SK-MEL-5 (cell line): Measurements from ENCODE around the gene FAM53B. TPM values are rescaled to one million over a fixed set of nuclear protein-coding genes. Genes with fewer than 3 reads are reported as not detected.

Source experiments
- DNase-seq: peaks from one replicate; pipeline ENCODE4 v3.0.0-alpha.2; 2016; ENCODE audit warnings: low read depth, low spot score
- in situ Hi-C: cut with HindIII; loops from 2 replicates; pipeline ENCODE4 v1.10.0; 2016; ENCODE audit warnings: low sequenced_read_pairs, high pct_unique_total_duplicates, low pct_unique_long_range_greater_than_20kb
- total RNA-seq: library from RNA; depleted of rRNA; stranded (reverse); fragments of >200 nt; shearing (Covaris generic); gene quantifications from 2 replicates; pipeline ENCODE4 v1.2.3, GENCODE V29; 2014

The FAM53B gene
- total RNA-seq, 1 experiment from 2014 or later, result 68.2 TPM

- in situ Hi-C loops, result no loop called here
Observed at GRCh38 chr10:124693801-124694416, 50.3 kb downstream of the FAM53B start.

GRCh38 chr10:124693396-124693795 lies 50.8 kb downstream of the FAM53B start:
- DNase-seq, result no peak
- in situ Hi-C loops, result no loop called here

More at GRCh38 chr10:124693801-124694416, 50.3 kb downstream of the FAM53B start:
- no peak for DNase-seq

- in situ Hi-C loops, result no loop called here
Observed at GRCh38 chr10:124692100-124692446, 52.1 kb downstream of the FAM53B start.

GRCh38 chr10:124691421-124692099 lies 52.6 kb downstream of the FAM53B start:
- DNase-seq, result no peak
- in situ Hi-C loops, result no loop called here

More at GRCh38 chr10:124692100-124692446, 52.1 kb downstream of the FAM53B start:
- no peak for DNase-seq

GRCh38 chr10:124691002-124691401 lies 53.2 kb downstream of the FAM53B start:
- in situ Hi-C loops, result no loop called here
- DNase-seq, result no peak

- in situ Hi-C loops, result no loop called here
- no peak for DNase-seq
Observed at GRCh38 chr10:124689911-124690498, 54.2 kb downstream of the FAM53B start.

GRCh38 chr10:124688889-124689670 lies 55.1 kb downstream of the FAM53B start:
- DNase-seq, result no peak
- in situ Hi-C loops, result no loop called here

GRCh38 chr10:124688386-124688785 lies 55.8 kb downstream of the FAM53B start:
- in situ Hi-C loops, result no loop called here
- no peak for DNase-seq

- peak; percentile 98 for DNase-seq
- in situ Hi-C loops, result no loop called here
Observed at GRCh38 chr10:124686707-124687376, 57.3 kb downstream of the FAM53B start.

- in situ Hi-C loops, result no loop called here
- no peak for DNase-seq
Observed at GRCh38 chr10:124685261-124685660, 58.9 kb downstream of the FAM53B start.

- in situ Hi-C loops, result no loop called here
- DNase-seq, result no peak
Observed at GRCh38 chr10:124683814-124684213, 60.4 kb downstream of the FAM53B start.

GRCh38 chr10:124681626-124682552 lies 62.3 kb downstream of the FAM53B start:
- in situ Hi-C loops, result no loop called here

GRCh38 chr10:124681091-124681490 lies 63.1 kb downstream of the FAM53B start:
- in situ Hi-C loops, result no loop called here
- DNase-seq, result no peak

More at GRCh38 chr10:124681626-124682552, 62.3 kb downstream of the FAM53B start:
- DNase-seq, result no peak

- in situ Hi-C loops, result no loop called here
- DNase-seq, result no peak
Observed at GRCh38 chr10:124680675-124681074, 63.5 kb downstream of the FAM53B start.

- no peak for DNase-seq
- in situ Hi-C loops, result no loop called here
Observed at GRCh38 chr10:124679401-124679800, 64.8 kb downstream of the FAM53B start.

- in situ Hi-C loops, result no loop called here
- no peak for DNase-seq
Observed at GRCh38 chr10:124678557-124679240, 65.5 kb downstream of the FAM53B start.
